Spinal cord (tissue), 10 donors: Measurements from ENCODE around the gene GRK3. TPM values are rescaled to one million over a fixed set of nuclear protein-coding genes. Genes with fewer than 3 reads are reported as not detected.

Source experiments
- DNase-seq, 6 donors: peaks; one replicate each; pipeline versions ENCODE4 v3.0.0 to v3.0.0-alpha.2; 2013 to 2015; ENCODE audit warnings: low spot score in 6 of 6, low read depth in 4 of 6
- H3K27ac ChIP-seq: one replicate; pipeline ENCODE4 v1.5.1; 2013; ENCODE audit warnings: low read depth, low read length, control low read depth
- H3K27me3 ChIP-seq: one replicate; pipeline ENCODE4 v1.6.1; 2013; ENCODE audit warnings: low read length; ENCODE audit not compliant: control insufficient read depth, insufficient read depth
- H3K36me3 ChIP-seq: one replicate; pipeline ENCODE4 v1.6.1; 2013; ENCODE audit warnings: low read length; ENCODE audit not compliant: control insufficient read depth, insufficient read depth
- H3K4me1 ChIP-seq: one replicate; pipeline ENCODE4 v1.6.1; 2013; ENCODE audit warnings: low read length; ENCODE audit not compliant: control insufficient read depth, insufficient read depth
- H3K4me3 ChIP-seq: one replicate; pipeline ENCODE4 v1.5.1; 2013; ENCODE audit warnings: low read depth, low read length, control low read depth
- H3K9me3 ChIP-seq: one replicate; pipeline ENCODE4 v1.6.1; 2013; ENCODE audit warnings: low read length; ENCODE audit not compliant: control insufficient read depth, insufficient read depth
- WGBS: methylation state at CpG from one replicate; pipeline ENCODE4 v1.1.5; 2013; ENCODE audit warnings: missing lambda C conversion rate; ENCODE audit not compliant: insufficient coverage; 5-methylcytosine and 5-hydroxymethylcytosine counted together
- polyA plus RNA-seq, 2 donors: library from polyadenylated mRNA; unstranded; fragments of 120-200 nt; gene quantifications; one replicate each; pipeline ENCODE4 v1.2.1, GENCODE V29; 2013; ENCODE audit not compliant: insufficient read length in 2 of 2
- total RNA-seq, 2 donors: library from RNA; depleted of rRNA in 1 of 2; stranded (reverse); fragments of 120-200 nt in 1 of 2; fragments of >200 nt in 1 of 2; gene quantifications; one replicate each; pipeline versions ENCODE4 v1.2.3 to v1.2.4, GENCODE V29; 2013 to 2014
- donor health status: healthy.

GRK3 gene
- total and polyA plus RNA-seq, 4 donors = 13.6 to 33.7 (median 31.8) TPM

GRCh38 chr22:25751174-25751581 is 186.7 kb downstream of the GRK3 start:
- Histone ChIP-seq H3K36me3 (no peaks in the 10 kb centered on the region), H3K4me3 (no peak overlapping the region), H3K27ac (no peak overlapping the region), H3K27me3 (peaks cover 7% of the 10 kb centered on the region), H3K9me3 (no peaks in the 10 kb centered on the region), H3K4me1 (no peaks in the 10 kb centered on the region)
- WGBS = 85% methylated on average over 2 of the region's 4 CpGs
- no peak for DNase-seq

GRCh38 chr22:25752615-25753214 is 188.2 kb downstream of the GRK3 start:
- Histone ChIP-seq H3K27me3 (peaks cover 7% of the 10 kb centered on the region), H3K4me3 (no peak overlapping the region), H3K36me3 (no peaks in the 10 kb centered on the region), H3K27ac (no peak overlapping the region), H3K4me1 (no peaks in the 10 kb centered on the region), H3K9me3 (no peaks in the 10 kb centered on the region)
- WGBS = 81% methylated on average over 48 of the region's 48 CpGs
- DNase-seq = no peak

- DNase-seq = no peak
- Histone ChIP-seq H3K36me3 (no peaks in the 10 kb centered on the region), H3K27me3 (peaks cover 4% of the 10 kb centered on the region), H3K27ac (no peak overlapping the region), H3K4me1 (no peaks in the 10 kb centered on the region), H3K9me3 (no peaks in the 10 kb centered on the region), H3K4me3 (no peak overlapping the region)
- WGBS = 97% methylated on average over 14 of the region's 14 CpGs
These were observed 188.8 kb downstream of the GRK3 start for GRCh38 chr22:25753252-25753651.

- WGBS = 74% methylated on average over 18 of the region's 24 CpGs
- H3K9me3 ChIP-seq = no peaks in the 10 kb centered on the region
- DNase-seq = no peak
- no peaks in the 10 kb centered on the region for H3K4me1 ChIP-seq
- H3K4me3 ChIP-seq = no peak overlapping the region
- no peaks in the 10 kb centered on the region for H3K36me3 ChIP-seq
- H3K27ac ChIP-seq = no peak overlapping the region
- H3K27me3 ChIP-seq = peaks cover 2% of the 10 kb centered on the region
These were observed 190.2 kb downstream of the GRK3 start for GRCh38 chr22:25754527-25755202.

- no peaks in the 10 kb centered on the region for H3K27me3 ChIP-seq
- no peaks in the 10 kb centered on the region for H3K4me1 ChIP-seq
- H3K36me3 ChIP-seq = no peaks in the 10 kb centered on the region
- no peak overlapping the region for H3K4me3 ChIP-seq
- no peak for DNase-seq
- no peaks in the 10 kb centered on the region for H3K9me3 ChIP-seq
- no peak overlapping the region for H3K27ac ChIP-seq
- no CpG with 5 or more reads among the region's 3 CpGs for WGBS
These were observed 193.2 kb downstream of the GRK3 start for GRCh38 chr22:25757686-25758085.

GRCh38 chr22:25758316-25758715 is 193.8 kb downstream of the GRK3 start:
- Histone ChIP-seq H3K27ac (no peak overlapping the region), H3K4me1 (no peaks in the 10 kb centered on the region), H3K27me3 (no peaks in the 10 kb centered on the region), H3K36me3 (no peaks in the 10 kb centered on the region), H3K4me3 (no peak overlapping the region), H3K9me3 (no peaks in the 10 kb centered on the region)
- DNase-seq = no peak
- WGBS = 87% methylated on average over 6 of the region's 8 CpGs

GRCh38 chr22:25759825-25760231 is 195.4 kb downstream of the GRK3 start:
- Histone ChIP-seq H3K4me1 (no peaks in the 10 kb centered on the region), H3K27ac (no peak overlapping the region), H3K27me3 (no peaks in the 10 kb centered on the region), H3K36me3 (no peaks in the 10 kb centered on the region), H3K9me3 (no peaks in the 10 kb centered on the region), H3K4me3 (no peak overlapping the region)
- no CpG with 5 or more reads among the region's 5 CpGs for WGBS
- DNase-seq = no peak

GRCh38 chr22:25760294-25760693 is 195.8 kb downstream of the GRK3 start:
- Histone ChIP-seq H3K27me3 (no peaks in the 10 kb centered on the region), H3K36me3 (no peaks in the 10 kb centered on the region), H3K27ac (no peak overlapping the region), H3K4me1 (no peaks in the 10 kb centered on the region), H3K9me3 (no peaks in the 10 kb centered on the region), H3K4me3 (no peak overlapping the region)
- no peak for DNase-seq
- WGBS = no CpG with 5 or more reads among the region's 2 CpGs

- H3K27ac ChIP-seq = no peak overlapping the region
- DNase-seq = no peak
- 86% methylated on average over 8 of the region's 15 CpGs for WGBS
- H3K4me1 ChIP-seq = no peaks in the 10 kb centered on the region
- H3K27me3 ChIP-seq = no peaks in the 10 kb centered on the region
- H3K9me3 ChIP-seq = no peaks in the 10 kb centered on the region
- no peak overlapping the region for H3K4me3 ChIP-seq
- H3K36me3 ChIP-seq = no peaks in the 10 kb centered on the region
These were observed 196.5 kb downstream of the GRK3 start for GRCh38 chr22:25760848-25761595.
